NCI-H1930 (cell line): ENCODE results near the gene SH3RF2.
"Not testable (repeated sequence)": the region's sequence is repeated elsewhere in the genome, so short reads cannot be mapped to it uniquely, and the experiment has no call there.

ENCODE experiments used
- DNase-seq, 2 experiments: peaks; one replicate each; lab custom pipeline; 2025; lab: John Stamatoyannopoulos, UW

SH3RF2 gene

GRCh38 chr5:146007989-146008388 lies 71.6 kb downstream of the SH3RF2 start:
- DNase-seq, result no peak

GRCh38 chr5:146009020-146009419 lies 72.6 kb downstream of the SH3RF2 start:
- no peak for DNase-seq

- DNase-seq, result not testable (repeated sequence)
These were observed 74.1 kb downstream of the SH3RF2 start for GRCh38 chr5:146010447-146010846.

- DNase-seq, result no peak
These were observed 77.4 kb downstream of the SH3RF2 start for GRCh38 chr5:146013761-146014160.

- no peak for DNase-seq
These were observed 78.6 kb downstream of the SH3RF2 start for GRCh38 chr5:146015001-146015400.

- DNase-seq, result no peak
These were observed 80.5 kb downstream of the SH3RF2 start for GRCh38 chr5:146016764-146017484.

- no peak for DNase-seq
These were observed 82.4 kb downstream of the SH3RF2 start for GRCh38 chr5:146018514-146019375.

GRCh38 chr5:146020100-146020499 lies 83.7 kb downstream of the SH3RF2 start:
- DNase-seq, result no peak

GRCh38 chr5:146024034-146024433 lies 87.7 kb downstream of the SH3RF2 start:
- no peak for DNase-seq

- DNase-seq, result no peak
These were observed 88.8 kb downstream of the SH3RF2 start for GRCh38 chr5:146025114-146025680.

GRCh38 chr5:146025681-146026080 lies 89.3 kb downstream of the SH3RF2 start:
- no peak for DNase-seq

GRCh38 chr5:146026307-146027010 lies 90.1 kb downstream of the SH3RF2 start:
- no peak for DNase-seq

- DNase-seq, result no peak
These were observed 91.4 kb downstream of the SH3RF2 start for GRCh38 chr5:146027751-146028150.

GRCh38 chr5:146032911-146033310 lies 96.5 kb downstream of the SH3RF2 start:
- DNase-seq, result no peak

GRCh38 chr5:146034127-146034526 lies 97.7 kb downstream of the SH3RF2 start:
- no peak for DNase-seq

GRCh38 chr5:146034605-146035004 lies 98.2 kb downstream of the SH3RF2 start:
- no peak for DNase-seq

- DNase-seq, result no peak
These were observed 103.0 kb downstream of the SH3RF2 start for GRCh38 chr5:146039420-146039819.

- no peak for DNase-seq
These were observed 104.1 kb downstream of the SH3RF2 start for GRCh38 chr5:146040527-146040926.

GRCh38 chr5:146041180-146041789 lies 104.9 kb downstream of the SH3RF2 start:
- no peak for DNase-seq

GRCh38 chr5:146042628-146043279 lies 106.4 kb downstream of the SH3RF2 start:
- no peak for DNase-seq

GRCh38 chr5:146043722-146044121 lies 107.3 kb downstream of the SH3RF2 start:
- no peak for DNase-seq
